HT1080 (cell line): Measurements from ENCODE around the gene ADGRB2. TPM values are rescaled to one million over a fixed set of nuclear protein-coding genes. Genes with fewer than 3 reads are reported as not detected.

Source experiments
- DNase-seq: peaks from one replicate; pipeline ENCODE4 v3.0.0-alpha.2; 2015; ENCODE audit warnings: low read depth
- total RNA-seq: library from RNA; depleted of rRNA; stranded (reverse); fragments of >200 nt; shearing (Covaris generic); gene quantifications from 2 replicates; pipeline ENCODE4 v1.2.3, GENCODE V29; 2014

Gene ADGRB2
- total RNA-seq, 1 experiment from 2014 or later = 14.1 TPM

DNA sequence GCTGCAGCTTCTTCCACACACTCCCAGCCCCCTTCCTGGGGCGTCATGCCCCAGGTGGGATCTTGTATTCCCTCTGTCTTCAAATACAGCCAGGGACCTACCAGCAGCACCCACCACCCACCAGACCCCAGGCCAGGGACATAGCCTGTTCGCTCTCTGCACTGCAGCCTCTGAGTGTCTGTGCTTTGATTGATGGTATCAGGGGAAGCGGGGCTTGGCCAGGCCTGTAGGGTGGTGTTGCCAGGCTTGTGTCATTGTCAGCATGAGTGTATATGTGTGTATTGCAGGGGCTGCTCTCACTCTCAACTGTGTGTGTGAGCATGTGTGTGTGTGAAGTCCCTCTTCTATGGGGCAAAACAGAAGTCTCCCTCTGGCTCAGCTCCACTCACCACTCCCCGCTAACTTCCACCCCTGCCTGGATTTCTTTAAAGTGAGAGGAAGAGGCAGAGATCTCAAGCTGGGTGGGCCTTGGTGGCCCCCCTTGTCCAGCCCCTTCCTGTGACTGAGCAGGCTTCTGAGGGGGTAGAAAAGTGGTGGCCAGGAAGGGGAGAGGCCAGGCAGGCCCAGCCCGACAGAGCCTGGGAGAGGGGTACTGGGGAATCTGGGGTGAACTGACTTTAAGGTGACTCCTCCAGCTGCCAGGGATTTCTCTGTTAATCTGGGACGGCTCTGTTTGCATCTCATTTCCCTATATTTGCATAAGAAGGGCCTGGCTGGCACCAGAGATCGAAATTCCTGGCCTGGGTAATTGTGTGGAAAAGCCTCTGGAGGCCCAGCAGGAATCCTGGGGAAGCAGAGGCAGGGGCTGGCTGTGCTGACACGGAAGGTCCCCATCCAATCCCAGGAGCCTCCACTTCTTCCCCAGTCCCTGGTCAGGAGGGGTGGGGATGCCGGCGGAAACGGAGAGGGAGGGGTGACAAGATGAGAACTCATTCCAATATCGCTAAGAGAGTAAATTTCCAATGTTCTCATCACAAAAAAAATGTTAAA is 18.6 kb upstream of the ADGRB2 start:
- DNase-seq = no peak

DNA sequence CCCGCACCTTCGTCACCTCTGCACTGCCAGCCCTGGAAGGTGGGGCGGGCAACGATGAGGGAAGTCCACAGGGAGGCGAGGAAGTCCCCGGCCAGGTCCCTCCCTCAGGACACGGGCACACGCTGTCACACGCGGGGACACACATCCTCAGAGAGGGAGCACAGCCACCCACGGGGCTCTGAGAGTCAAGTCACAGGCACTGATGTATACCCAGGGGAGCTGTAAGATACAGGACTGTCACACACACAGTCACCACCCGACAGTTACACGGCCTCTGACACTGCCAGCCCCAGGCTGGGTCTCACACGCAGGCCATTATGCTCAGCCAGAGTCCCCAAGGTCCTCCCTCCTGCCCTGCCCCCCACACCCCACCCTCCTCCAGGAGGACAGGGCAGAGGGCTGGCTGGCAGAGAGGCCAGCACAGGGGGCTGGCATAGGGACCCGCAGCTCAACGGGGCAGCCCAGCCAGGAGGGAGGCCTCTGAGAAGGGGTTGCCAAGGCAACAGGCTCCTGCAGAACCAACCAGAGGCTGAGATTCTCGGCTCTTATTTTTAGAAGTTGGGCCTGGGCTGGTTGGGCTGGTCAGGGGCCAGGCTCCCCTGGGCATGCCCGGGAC is 17.7 kb upstream of the ADGRB2 start:
- DNase-seq = no peak

DNA sequence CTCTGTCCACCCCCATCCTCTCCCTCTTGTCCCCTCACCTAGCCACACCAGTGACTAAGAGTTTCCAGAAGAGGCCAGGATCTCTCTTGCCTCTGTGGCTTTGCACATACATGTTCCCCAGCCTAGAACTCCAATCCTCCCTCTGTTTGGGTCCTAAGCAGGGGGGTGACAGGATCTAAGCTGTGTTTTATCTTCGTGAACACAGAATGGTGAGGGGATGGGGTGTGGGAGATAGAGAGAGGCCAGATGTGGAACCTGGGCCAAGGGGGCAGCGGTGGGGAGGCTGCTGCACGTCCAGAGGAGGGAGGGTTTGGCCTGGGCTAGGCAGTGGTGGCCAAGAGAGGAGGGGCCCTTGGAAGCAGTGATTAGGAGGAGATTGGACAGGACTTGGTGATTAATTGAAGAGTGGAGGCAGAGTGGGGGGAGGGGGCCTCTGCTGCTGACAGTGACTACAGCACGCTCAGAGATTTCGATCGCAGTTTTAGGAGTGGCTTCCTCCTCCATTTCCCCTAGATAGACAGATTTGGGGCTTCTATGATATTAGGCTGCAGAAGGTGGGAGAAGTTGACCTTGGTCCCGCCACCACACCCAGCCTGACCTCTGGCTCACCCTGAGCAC is 17.1 kb upstream of the ADGRB2 start:
- DNase-seq = no peak

DNA sequence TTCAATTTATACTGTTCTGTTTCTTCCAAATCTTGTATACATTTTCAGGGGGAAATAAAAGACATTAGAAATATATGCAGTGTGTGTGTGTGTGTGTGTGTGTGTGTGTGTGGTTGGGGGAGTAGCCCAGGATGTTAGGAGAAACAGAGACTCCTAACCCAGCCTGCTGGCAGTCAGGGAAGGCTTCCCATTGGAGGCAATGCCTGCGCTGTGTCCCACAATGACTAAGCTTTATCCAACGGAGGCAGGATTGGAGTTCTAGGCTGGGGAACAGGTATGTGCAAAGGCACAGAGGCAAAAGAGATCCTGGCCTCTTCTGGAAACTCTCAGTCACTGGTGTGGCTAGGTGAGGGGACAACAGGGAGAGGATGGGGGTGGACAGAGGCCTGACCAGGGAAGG is 16.5 kb upstream of the ADGRB2 start:
- no peak for DNase-seq

DNA sequence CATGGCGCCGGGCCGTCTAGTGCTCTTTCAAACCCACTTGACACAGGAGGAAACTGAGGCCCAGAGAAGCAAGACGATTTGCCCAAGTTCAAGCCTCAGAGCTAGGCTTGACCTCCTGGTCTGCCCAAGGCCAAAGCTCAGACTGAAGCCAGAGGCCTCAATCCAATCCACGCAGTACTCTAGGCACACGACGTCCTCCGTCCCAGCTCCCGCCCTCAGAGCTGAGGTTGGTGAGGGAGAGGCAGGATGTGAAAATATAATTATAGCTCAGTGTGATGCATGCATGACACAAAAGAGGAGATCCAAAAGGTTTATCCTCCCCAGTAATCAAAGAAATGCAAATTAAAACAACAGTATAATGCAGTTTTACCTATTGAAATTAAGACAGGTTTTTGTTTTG is 15.5 kb upstream of the ADGRB2 start:
- DNase-seq = no peak

DNA sequence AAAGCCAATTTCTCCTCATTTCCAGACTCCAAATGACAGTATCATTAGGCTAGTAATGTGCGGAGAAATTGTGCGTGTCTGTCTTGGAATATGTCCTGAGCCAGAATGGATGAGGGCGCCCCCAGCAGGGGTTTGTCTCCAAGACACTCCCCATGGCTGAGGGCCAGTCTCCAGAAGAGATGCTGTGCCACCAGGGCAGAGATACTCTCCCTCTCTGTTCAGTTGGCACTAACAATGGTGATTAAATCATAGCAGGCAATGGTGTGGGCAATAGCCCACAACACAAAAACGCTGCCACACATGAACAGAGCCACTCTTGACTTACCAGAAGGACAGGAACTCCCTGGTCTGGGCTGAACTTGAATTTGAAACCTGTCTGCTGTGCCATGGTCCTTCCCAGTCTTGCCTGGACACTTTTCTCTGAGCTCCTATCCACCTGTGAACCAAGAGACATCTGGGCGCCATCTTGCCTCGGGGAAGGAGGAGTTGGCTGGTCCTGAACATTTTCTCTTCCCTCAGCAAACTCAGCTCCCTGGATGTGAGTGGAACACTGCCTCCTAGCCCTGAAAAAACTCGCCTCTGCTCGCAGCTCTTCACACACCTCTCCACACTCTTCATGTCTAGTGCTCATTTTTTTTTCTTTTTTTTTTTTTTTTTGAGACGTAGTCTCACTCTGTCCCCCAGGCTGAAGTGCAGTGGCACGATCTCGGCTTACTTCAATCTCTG is 14.8 kb upstream of the ADGRB2 start:
- DNase-seq = no peak

DNA sequence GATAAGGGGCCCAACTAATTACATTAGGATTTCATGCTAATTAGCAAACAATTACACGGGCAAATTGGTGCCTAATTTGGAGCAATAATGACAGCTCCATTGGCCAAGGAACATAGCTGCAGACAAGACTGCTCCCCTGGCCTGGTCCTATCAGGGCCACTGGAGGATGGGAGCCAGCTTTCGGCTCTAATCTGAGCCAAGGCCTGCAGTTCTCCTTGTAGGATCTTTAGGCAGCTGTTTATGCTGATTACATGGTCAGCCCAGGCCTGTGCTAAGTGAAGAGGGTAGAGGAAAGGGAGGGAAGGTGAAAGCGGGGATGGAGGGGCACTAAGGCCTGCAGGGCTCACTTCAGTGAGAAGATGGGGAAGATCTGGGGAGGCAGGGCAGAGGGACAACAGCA is 12.4 kb upstream of the ADGRB2 start:
- no peak for DNase-seq

DNA sequence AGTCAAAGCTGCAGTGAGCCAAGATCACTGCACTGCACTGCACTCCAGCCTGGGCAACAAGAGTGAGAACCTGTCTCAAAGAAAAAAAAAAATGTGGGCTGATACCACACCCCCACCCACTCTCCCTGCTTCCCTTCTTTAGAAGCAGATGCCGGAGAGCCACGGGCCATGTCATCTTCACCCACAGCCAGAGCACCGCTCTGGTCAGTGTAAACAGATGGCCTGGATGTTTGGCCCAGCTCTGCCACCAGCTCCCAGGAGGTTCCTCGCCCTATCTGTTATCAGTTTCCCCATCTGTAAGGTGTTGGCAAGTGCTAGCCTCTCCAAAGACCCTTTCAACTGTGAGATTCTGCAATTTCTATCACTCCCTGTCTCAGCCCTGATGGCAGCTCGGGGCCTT is 11.9 kb upstream of the ADGRB2 start:
- DNase-seq = no peak

DNA sequence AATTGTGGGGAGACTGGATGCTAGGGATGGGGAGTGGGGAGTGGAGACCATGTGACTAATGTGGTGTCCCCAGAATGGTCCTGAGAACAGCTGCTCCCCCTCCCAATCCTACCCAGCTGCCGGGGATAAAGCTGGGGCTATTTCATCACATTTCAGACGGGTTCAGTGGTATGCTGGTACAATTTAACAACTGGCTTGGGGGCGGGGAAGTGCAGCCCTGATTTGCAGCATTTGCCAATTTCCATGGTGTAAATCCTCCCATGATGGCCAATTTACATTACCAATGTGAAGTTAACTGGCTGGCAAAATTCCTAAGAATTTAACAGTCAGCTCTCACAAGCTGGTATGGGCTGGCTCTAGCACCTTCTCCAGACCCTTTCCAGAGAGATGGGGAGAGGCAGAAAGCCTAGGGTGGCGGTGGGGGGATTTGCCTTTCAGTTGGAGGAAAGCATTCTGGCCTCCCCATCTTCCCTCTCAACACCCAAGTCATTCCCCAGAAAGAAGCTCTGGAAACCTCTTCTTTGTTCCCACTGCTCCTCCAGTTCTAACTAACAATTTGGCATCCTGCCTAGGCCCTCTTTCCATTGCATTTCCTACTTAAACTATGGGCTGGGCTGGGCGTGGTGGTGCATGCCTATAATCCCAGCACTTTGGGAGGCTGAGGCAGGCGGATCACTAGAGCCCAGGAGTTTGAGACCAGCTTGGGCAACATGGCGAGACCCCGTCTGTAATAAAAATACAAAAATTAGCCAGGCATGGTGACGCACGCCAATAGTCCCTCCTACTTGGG is 11.3 kb upstream of the ADGRB2 start:
- DNase-seq = no peak

DNA sequence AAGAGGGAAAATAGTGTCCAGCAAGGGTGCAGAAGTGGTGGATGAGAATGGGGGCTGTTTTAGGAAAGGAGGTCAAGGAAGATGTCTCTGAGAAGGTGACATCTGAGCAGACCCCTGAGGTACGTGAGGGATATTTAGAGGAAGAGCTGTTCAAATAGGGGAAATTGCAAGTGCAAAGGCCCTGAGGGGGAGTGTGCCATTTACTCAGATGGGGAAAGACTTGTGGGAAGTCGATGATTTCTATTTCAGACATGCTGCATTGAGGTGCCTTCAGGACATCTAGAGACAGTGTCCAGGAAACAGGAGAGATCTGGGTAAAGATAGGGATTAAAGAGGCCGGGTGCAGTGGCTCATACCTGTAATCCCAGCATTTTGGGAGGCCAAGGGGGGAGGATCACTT is 10.4 kb upstream of the ADGRB2 start:
- DNase-seq = no peak

DNA sequence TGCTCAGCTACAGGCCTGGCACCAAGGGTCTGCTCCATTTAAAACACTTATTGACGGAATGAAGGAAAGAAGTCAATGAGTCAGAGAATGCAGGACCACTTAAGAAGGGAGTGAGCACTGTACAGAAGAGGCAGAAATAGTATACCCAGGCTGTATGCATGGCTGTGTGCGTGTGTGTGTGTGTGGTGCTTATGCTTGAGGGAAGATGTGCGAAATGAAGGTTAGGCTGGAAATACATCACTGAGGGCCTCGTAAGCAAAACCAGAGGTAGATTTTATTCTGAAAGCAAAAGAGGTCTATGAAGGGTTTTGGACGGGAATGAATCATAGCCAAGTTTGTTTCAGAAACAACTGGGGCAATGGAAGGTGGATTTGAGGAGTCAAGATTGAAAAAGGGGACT is 9.7 kb upstream of the ADGRB2 start:
- no peak for DNase-seq

DNA sequence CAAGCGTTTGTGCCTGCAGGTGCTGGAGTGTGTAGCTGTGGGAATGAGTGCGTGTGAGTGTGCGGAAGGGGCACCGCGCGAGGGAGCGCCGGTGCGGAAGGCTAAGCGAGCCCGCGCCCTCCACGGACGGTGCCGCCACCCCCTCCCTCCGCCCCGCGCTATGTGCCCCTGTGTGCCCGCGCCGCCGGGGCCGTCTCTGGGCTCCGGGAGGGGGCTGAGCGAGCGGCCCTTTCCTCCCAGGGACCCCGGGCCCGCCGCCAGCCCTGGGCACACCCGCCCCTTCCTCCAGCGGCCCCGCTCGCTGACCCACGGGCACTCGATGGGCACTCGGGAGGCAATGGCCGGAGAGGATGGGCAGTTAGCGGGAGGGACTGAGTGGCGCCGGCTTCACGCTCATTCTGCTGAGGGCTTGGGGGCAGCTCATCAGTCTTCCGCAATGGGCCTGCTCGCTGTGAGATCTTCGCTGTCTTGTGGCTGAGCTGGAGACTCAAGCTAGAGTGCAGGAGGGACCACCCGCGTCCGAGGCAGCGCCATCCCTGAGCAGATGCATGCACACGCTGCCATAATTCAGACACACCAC is 8.6 kb upstream of the ADGRB2 start:
- DNase-seq = no peak

DNA sequence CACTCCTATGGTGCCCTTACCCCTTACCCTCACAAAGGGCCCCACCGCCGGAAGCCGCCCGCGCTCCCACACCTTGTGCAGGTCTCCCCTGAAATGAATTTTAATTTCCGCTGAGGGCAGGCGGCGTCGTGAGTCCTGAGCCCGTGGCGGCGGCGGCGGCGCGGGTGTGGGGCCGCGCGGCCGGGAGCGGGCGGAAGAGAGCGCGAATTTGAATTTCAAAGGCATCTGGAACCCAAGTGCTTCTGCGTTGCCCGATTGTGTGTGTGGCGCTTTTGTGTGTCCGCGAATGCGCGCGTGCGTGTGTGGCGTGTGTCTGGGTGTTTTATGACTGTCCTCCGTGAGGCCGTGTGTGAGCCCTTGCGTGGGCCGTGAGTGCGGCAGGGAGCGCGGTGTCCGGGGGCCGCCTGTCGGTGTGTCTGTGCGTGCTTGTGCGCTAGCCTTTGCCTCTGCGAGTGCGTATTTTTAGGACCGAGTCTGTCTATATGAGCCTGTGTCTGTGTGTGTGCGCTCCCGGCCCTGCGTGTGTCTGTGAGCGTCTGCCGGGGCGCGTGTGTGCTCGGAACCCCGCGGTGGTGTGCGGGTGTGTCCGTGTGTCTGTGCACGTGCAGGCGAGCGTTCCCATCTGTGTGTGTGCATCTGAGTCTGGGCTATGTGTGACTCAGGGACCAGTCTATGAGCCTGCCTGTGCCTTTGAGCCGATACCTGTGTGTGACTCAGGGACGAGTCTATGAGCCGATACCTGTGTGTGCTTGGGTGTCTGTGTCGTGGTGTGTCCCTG is 7.9 kb upstream of the ADGRB2 start:
- DNase-seq = no peak

DNA sequence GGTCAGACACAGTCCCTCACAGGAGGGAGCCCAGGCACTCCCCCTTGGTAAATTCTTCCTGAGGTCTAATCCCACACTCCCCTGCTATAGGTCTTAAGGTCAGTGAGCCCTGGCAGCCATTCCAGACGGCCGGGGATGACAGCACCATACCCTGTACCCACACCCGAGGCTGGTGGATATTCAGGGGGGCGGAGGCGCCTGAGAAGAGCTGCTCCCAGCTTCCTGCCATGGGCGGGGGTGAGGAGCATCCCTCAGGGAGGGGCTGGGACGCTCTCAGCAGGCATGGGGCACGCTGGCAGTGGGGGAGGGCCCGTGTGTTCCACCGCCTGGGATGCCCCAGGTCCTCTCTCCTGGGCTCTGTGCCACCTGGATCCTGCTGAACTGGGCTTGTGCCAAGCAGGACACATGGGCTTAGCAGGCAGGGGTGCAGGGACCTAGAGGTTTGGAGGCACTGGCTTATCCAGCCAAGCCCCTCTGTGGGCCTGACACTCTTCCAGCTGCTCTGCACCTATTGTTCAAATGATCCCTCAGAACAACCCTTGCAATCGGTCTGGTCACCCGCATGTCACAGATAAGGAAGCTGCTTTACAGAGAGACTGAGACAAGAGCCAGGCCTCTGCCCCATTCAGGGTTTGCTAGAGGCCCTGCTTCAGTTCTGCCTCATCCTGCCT is 5.7 kb upstream of the ADGRB2 start:
- DNase-seq = no peak

DNA sequence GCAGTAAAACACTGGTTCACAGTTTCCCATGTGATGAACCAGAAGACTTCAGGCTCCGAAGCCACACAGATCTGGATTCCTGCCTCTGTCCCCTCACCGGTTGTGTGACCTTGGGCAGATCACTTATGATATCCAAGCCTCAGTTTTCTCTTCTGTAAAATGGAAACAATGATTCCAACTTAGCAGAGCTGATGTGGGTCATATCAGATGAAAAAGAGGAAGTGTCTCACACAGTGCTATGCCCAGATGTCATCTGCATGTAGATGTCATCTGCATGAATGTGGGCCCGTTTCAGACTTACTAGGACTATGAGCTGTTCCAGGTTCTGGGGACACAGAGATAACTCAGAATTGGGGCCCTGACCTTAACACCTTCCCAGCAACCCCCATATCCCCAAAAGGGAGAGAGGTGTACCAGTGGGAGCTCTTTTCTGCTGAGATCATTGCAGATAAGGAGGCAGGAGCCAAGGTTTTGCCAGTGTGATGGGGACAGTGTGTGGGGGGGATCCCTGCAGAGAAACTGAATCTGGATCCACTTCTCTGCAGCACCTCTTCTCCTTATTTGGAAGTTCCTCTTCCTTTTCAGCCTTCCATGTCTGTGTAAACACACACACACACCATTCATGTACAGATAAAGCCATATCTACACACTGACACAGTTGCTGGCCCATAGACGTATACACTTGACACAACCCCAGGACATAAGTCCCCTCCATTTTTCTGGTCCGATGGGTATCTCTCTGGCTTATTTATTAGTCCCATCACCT is 5.0 kb upstream of the ADGRB2 start:
- DNase-seq = no peak

DNA sequence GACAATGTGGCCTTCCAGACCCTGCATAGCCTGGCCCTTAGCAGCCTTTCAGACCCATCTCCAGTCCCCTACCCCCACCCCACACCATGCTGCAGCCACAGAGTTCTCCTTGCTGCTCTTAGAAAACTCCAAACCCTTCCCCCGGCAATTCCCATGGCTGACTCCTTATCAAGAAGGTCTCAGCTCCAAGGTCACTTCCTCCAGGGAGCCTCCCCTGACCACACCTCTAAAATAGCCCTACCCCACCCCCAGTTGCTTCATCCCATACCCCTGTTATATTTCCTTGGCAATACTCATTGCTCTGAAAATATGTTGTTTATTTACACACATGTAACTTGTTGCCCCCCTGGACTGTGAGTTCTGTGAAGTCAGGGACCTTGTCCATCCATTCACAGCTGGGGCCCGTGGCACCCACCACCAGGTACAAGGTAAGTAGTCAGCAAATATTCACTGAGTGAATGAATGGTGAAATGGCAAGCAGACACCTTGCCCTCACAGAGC is 4.3 kb upstream of the ADGRB2 start:
- DNase-seq = no peak

DNA sequence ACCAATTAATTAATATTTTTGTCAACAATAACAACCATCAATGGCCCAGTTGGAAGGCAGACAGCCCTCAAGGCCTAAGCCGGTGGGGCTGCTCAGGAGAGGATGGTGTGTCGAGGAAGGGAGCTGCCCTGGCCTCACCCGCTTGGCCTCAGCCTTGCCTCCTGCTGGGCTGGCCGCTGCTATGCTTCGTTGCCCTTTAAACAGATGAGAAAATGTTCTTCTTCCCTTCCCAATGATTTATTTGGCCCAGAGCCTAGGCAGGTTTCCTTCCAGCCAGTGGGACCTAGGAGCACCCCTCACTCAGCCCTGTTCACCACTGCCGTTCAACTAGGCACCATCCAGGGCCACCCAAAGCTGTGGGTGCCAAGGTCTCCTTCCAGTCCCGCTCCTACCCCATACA is 3.1 kb upstream of the ADGRB2 start:
- DNase-seq = no peak

DNA sequence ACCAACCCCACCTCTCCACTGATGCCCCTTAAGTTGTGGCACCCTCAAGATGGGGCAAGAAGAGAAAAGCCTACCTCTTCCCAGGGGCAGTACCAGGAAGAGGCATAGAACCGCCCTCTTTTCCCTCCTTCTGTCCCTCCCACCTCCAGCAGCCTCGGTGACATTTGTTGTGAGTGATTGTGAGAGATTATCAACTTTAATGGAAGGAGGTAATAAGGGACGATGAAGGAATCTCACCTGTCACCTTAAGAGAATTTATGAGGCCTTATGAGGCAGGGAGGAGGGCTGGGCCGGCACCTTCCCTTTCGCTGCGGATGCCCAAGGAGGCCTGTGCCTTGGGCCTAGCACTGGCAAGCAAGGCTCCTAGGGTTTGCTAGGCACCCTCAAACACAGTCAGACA is 1.4 kb upstream of the ADGRB2 start:
- no peak for DNase-seq
